Left renal pelvis (tissue), 4 donors: ENCODE measurements around the gene LY86. TPM values are rescaled to one million over a fixed set of nuclear protein-coding genes. Genes with fewer than 3 reads are reported as not detected.

ENCODE experiments used
- DNase-seq, 4 donors: peaks; one replicate each; pipeline ENCODE4 v3.0.0-alpha.2; 2013; ENCODE audit warnings: low read depth in 4 of 4, low spot score in 3 of 4
- polyA plus RNA-seq, 4 donors: library from polyadenylated mRNA; unstranded; fragments of 120-200 nt; gene quantifications; one replicate each; pipeline ENCODE4 v1.2.1, GENCODE V29; 2013; ENCODE audit not compliant: insufficient read length in 4 of 4

The LY86 gene
- polyA plus RNA-seq, 4 donors, result 1.9 to 4.6 (median 2.1) TPM

DNA sequence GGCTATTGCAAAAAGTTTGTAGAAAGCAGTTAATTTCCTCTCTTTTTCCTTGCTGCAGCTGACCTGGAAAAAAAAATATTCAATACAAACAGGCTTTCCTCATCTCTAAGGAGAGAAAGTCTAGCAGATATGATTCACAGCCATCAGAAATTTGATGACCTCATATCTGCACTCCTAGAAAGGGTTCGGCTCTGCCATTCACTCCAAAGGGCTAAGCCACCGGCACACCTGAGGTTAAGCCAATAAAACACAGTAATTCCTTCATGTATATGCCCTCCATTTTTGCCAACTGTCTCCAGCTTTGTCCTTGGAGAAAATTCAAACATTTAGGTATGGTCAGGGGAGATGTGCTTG, 18.7 kb upstream of the LY86 start:
- no peak for DNase-seq

GRCh38 chr6:6570929-6571671, 17.4 kb upstream of the LY86 start:
- DNase-seq, result no peak

- no peak for DNase-seq
Measured at GRCh38 chr6:6575143-6575542, 13.4 kb upstream of the LY86 start.

- no peak for DNase-seq
Measured at GRCh38 chr6:6577735-6578134, 10.8 kb upstream of the LY86 start.

DNA sequence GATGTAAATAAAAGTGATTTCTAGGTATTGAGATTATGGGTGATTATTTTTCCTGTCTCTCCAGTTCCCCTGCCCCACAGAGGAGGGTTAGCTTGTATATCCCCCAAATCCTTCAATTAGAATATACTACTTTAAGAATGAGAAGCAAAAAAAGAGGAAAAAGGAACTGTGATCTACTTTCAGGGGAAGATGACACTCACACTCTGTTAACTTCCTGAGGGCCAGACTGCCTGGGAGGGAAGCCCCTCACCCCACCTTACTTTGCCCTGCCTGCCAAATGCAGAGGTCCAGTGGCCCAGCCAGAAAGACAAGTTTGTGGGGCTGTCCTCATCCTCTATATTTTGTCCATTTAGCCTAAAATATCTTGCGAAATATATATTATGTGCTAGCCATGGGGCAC, 9.2 kb upstream of the LY86 start:
- no peak for DNase-seq

GRCh38 chr6:6580225-6580856, 8.2 kb upstream of the LY86 start:
- no peak for DNase-seq

GRCh38 chr6:6581054-6581453, 7.5 kb upstream of the LY86 start:
- DNase-seq, result no peak

DNA sequence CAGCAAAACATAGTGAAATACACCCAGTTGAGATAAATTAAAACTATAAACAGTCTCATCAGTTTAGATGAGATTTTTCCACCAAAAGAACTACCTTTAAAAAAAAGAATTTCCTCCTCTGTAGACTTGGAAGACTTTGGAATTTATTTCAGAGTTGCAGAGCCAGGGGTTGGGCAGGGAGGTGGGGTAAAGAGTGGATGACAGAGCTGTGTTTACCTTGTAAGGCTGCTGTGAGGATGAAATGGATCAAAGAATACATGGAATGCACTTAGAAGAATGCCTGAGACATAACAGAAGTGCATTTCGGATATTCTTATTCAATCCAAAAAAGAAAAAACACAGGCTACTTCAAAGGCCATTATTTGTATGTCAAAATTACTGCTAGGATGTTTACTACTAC, 6.4 kb upstream of the LY86 start:
- DNase-seq, result no peak

GRCh38 chr6:6583836-6584235, 4.7 kb upstream of the LY86 start:
- no peak for DNase-seq

DNA sequence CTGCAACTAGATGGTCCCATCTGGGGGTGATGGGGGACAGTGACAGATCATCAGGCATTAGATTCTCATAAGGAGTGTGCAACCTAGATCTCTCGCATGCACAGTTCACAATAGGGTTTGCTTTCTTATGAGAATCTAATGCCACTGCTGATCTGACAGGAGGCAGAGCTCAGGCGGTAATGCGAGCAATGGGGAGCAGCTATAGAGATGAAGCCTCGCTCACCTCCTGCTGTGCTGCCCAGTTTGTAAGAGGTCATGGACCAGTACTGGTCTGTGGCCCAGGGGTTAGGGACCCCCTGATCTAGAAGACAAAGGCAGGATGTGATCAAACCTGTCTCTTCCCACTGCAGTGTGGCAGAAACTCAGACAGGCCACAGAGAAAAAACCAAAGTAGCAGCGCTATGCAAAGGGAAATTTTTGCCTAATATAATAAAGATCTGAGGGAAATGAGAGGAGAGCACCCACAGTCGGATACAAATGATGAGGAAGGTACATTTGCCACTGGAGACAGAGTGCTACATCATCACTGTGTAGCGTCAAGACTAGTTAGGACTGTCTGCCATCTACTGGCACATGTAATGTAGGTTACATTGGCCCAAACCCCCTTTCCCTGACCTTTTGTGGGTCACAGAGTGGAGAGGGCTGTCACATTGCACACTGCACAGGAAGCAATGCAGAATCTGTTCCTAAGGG, 4.1 kb upstream of the LY86 start:
- no peak for DNase-seq

- no peak for DNase-seq
Measured at GRCh38 chr6:6585003-6585311, 3.6 kb upstream of the LY86 start.

- DNase-seq, result no peak
Measured at GRCh38 chr6:6586167-6586566, 2.4 kb upstream of the LY86 start.

GRCh38 chr6:6586671-6587526, 1.6 kb upstream of the LY86 start:
- DNase-seq, result no peak

DNA sequence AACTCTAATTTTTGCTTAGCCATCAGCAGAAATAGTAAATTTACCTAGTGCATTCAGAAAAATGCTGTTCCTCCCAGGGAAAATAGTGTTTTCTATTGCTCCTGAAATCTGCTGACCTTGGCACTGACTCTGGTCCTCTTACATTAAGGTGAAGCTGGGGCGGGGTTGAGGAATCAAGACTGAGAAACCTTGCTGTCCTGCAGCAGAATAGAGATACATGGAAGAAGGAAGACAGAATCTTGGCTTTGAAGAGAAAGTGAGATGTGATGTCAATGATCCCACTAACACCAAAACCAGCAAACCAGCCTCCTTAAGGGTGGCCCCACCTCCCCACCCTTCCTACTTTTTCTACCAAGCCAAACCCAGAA, 840 bp upstream of the LY86 start:
- DNase-seq, result no peak

- no peak for DNase-seq
Measured at GRCh38 chr6:6588924-6589709, 597 bp downstream of the LY86 start.

DNA sequence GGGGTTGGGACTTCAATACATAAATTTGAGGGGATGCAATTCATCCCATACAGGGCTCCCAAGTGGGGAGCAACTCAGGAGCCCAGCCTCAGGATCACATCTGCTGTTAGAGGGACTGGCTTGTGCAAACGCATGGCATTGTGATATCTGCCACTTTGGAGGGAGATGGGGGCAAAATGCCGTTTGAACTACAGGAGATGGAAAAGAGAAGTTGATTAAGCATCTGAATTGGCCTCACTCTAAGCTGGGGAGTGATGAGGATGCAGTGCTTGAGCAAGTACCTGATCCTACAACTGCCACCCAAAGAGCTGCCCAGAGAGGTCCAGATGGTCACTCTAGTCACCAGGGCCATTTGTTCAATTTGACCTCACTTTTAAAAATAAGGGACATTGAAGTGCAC, 2.0 kb downstream of the LY86 start:
- DNase-seq, result no peak

- no peak for DNase-seq
Measured at GRCh38 chr6:6591778-6592465, 3.4 kb downstream of the LY86 start.

GRCh38 chr6:6592826-6593475, 4.4 kb downstream of the LY86 start:
- no peak for DNase-seq

- DNase-seq, result no peak
Measured at GRCh38 chr6:6593867-6594468, 5.4 kb downstream of the LY86 start.
